ENCODE results near the gene TNFRSF18. TPM values are rescaled to one million over a fixed set of nuclear protein-coding genes. Genes with fewer than 3 reads are reported as not detected.
"Not testable (repeated sequence)": the region's sequence is repeated elsewhere in the genome, so short reads cannot be mapped to it uniquely, and the experiment has no call there.

TNFRSF18 gene
- total RNA-seq, 1 donor: 4.3 TPM

DNA sequence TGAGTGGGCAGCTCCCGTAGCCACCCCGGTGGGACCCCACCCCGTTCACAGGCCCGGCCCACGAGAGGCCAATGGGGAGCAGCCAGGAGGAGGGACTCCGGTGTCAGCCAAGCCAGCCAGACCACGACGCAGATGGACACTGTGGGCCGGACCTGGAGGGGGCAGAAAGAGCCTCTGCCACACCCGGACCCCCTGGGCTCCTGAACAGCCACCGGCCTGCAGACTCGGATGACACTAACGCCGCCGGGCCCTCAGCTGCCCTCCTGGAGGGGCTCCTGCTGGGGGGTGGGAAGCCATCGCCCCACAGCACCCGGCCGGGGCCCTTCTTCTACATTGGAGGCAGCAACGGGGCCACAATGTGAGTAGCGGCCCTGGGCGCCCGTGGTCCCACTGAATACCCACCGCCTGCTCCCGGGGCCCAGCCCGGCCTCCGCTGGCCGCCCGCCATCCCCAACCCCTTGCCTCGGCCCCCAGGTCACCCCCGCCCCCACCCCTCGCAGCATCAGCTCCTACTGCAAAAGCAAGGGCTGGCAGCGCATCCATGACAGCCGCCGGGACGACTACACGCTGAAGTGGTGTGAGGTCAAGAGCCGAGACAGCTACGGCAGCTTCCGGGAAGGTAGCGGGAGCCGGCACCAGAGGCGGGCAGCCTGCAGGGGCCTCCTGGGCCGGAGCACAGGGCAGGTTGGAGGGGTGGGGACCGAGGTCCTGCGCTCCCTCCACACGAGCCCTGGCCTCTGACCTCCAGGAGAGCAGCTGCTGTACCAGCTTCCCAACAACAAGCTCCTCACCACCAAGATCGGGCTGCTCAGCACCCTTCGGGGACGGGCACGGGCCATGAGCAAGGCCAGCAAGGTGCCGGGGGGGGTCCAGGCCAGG lies 26.2 kb downstream of the TNFRSF18 start:
- no peak for DNase-seq (ENCODE audit: low read depth in 2 of 3, low spot score in 2 of 3)

DNA sequence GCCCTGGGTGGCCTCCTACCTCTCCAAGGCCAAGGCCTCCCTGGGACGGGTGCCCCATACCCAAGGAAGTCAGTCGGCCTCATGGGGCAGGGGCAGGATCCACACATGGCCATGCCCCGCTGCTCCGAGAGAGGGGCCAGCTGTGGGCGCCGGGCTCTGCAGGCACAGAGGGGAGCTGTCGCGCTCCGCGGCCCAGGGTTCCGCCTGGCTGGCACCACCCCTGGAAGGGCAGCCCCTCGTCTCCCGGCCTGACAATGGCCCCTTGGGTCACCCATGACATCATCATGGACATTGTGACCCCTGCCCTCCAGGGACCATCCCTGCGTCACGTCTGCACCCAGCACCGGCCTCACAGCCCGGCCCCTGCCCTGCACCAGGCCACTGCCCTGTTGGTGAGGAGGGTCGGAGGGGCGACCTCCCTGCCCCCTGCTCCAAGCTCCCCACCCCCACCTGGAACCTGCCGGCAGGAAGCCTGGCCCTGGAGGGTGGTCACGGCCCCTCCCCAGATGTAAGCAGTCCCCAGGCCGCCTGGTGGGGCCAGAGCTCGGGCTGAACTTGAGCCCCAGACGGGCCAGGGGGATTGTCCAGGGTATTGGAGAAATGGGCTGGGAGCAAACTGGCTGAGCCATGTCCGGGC lies 26.9 kb downstream of the TNFRSF18 start:
- DNase-seq (ENCODE audit: low read depth in 2 of 3, low spot score in 2 of 3): no peak

DNA sequence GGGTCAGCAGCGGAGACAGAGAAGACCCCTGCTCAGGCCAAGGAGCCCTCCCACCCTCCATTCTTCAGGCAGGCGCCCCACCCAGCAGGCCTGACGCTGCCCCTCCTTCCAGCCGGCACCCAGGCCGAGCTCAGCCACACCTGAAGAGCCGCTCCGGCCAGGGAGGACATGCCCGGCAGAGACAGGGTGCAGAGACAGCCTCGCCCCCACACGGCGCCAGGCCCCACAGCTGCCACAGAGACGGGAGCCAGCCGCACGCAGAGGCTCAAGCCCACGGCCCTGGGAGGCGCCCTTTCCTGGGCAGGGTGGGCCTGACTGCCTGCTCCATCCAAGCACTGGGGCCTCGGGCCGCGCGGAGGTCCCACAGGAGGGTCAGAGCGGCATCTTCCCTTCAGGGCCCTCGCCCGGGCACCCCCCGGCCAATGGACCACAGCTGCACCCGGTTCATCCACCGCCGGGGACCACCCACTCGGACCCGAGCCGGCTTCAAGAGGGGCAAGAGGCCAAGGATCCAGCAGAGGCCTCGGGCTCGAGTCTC lies 27.5 kb downstream of the TNFRSF18 start:
- DNase-seq (ENCODE audit: low read depth in 2 of 3, low spot score in 2 of 3): no peak

DNA sequence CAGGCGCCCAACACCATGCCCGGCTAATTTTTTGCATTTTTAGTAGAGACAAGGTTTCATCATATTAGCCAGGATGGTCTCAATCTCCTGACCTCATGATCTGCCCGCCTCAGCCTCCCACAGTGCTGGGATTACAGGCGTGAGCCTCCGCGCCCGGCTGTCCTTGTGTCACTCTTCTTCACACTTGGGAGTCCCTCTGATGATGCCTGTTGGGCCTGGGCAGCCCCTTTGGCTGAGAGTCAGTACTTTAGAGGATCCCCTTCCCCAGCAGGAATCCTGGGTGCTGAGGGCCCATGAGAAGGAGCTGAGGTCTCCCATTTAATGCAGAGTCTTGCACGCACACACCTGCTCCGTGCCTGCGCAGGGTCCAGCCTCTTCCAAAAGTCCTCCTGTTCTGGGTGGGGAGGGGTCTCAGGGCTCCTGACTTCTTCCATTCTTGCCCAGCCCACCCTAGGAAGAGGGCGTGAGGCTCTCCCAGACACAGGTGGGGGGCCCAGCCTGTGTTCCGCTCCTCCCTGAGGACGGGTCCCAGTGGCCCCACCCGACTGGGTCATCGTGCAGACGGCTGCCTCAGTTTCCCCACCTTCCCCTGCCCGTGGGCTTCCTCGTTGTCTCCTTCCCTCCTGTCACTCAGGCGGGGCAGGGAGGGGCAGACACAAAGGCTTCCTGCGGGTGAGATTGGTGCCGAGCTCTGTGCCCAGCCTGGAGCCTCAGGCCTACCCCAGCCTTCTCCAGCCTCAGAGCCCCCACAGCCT lies 28.8 kb downstream of the TNFRSF18 start:
- no peak for DNase-seq (ENCODE audit: low read depth in 2 of 3, low spot score in 2 of 3)

DNA sequence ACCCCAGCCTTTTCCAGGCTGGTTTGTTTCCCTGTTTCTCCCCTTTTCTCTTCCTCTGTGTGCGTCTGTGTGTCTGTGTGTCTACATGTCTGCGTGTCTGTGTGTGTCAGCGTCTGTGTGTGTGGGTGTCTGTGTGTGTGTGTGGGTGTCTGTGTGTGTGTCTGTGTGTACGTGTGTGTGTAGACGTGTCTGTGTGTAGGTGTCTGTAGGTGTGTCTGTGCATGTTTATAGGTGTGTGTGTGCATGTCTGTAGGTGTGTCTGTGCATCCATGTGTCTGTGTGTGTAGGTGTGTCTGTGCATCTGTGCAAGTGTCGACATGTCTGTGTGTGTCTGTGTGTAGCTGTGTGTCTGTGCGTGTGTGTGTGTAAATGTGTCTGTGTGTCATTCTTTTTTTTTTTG lies 29.5 kb downstream of the TNFRSF18 start:
- DNase-seq (ENCODE audit: low read depth in 2 of 3, low spot score in 2 of 3): no peak

DNA sequence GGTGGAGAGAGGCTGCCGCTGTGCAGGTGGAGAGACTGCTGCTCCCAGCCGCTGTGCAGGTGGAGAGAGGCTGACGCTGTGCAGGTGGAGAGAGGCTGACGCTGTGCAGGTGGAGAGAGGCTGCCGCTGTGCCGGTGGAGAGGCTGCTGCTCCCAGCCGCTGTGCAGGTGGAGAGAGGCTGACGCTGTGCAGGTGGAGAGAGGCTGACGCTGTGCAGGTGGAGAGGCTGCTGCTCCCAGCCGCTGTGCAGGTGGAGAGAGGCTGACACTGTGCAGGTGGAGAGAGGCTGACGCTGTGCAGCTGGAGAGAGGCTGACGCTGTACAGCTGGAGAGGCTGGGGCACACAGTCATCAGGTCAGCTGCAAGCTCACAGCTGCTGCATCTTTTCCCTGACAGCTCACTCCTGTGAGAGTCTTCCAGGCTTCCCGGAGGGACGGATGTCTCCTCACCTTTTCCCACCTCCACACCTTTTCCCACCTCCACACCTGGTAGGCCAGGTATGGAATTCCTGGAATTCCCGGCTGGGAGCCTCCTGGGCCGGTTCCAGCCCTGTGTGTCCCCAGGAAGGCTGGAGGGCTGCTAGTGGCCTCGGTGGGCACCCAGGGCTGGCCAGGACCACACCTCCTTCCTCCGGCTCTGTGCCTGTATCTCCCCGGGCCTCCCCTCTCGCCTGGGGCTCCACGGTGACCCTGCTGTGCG lies 30.2 kb downstream of the TNFRSF18 start:
- DNase-seq (ENCODE audit: low read depth in 2 of 3, low spot score in 2 of 3): not testable (repeated sequence)

DNA sequence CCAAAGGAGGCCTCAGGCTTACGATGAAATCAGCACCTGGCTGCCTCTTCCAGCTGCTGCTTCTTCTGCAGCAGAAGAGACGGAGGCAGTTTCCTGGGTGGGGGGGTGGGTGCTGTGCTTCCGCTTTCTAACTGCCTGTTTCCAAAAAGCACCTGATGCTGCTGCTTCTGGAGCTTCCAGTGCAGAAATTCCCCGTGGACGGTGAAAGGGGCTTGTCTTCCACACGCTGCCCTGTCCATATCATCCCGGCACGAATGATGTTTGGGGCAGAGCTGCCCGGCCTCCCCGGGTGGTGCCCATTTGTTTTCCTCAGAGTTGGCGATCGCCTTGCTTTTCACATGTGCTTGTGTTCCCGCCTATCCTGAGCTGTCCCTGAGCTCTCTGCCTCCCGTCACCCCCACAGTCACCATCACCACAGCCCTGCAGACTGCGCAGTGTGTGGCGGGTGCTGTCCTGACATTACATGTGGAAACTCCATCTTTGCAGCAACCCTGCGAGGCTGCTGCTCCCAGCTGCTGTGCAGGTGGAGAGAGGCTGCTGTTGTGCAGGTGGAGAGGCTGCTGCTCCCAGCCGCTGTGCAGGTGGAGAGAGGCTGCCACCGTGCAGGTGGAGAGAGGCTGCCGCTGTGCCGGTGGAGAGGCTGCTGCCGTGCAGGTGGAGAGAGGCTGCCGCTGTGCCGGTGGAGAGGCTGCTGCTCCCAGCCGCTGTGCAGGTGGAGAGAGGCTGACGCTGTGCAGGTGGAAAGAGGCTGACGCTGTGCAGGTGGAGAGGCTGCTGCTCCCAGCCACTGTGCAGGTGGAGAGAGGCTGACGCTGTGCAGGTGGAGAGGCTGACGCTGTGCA lies 30.9 kb downstream of the TNFRSF18 start:
- no peak for DNase-seq (ENCODE audit: low read depth in 2 of 3, low spot score in 2 of 3)

DNA sequence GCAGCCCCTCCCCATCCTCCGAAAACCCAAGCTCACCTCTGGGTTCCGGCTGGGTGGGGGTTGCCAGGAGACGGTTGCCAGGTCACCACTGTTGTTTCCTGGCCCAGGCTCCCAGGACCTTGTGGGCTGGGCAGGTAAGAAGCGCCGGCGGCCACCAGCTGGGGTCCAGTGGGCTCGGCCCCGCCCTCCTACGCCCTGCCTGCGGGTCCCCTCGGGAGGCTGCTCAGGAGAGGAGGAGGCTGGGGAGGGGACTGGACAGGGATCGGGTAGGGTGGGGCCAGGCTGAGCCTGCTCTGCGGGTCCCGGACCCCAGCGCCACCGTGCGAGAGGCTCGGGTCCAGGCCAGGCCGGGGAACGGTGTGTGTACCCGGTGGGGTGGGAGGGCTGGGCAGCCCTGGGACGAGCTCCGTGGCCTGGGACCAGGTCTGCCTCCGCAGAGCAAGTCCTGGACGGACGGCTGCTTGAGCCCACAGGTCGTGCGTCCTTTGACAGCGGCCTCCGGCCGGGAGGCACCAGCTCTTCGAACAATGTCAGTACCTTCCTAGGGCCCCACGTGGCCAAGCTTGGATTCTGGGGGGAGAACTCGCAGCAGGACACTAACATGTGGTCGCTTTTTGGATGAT lies 32.5 kb downstream of the TNFRSF18 start, which contains the start of gene TTLL10:
TTLL10 (plus strand) TSS at position 88 of the 623 bp plus-strand sequence. CDS start 5,336 bp downstream, outside the sequence.
- DNase-seq (ENCODE audit: low read depth in 2 of 3, low spot score in 2 of 3): peak; percentile 40 to 70 (median 65)

DNA sequence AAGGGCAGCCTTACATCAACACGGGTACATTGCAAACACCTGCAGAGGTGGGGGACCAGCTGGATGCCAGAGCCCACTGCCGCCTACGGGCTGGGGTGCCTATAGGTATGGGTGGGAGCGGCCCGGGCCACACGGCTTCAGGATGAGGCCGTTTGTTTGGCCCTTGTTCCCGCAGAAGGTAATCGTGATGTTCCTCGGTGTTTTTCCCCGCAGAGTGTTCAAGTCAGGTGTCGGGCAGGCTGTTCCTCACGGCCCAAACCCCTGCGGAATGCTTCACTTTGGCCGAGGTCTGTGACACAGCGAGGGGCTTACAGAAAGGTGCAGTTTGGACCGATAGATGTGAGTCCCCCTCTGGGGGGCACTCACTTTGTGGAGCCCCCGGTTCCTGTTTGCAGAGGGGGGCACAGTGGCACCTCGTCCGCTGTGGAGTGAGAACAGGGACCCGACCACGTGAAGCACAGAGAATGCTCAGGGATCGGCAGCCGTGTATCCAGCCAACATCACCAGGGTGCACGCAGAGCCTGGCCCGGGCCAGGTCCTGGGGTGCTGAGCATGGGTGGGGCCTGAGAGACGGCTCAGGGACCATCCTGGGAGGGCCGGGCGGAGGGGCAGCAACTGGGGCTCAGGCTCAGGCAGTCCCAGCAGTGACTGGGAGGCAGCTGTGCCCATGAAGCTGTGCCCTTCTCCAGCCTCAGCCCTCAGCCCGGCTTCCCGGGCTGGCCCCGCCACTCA lies 33.2 kb downstream of the TNFRSF18 start:
- no peak for DNase-seq (ENCODE audit: low read depth in 2 of 3, low spot score in 2 of 3)

DNA sequence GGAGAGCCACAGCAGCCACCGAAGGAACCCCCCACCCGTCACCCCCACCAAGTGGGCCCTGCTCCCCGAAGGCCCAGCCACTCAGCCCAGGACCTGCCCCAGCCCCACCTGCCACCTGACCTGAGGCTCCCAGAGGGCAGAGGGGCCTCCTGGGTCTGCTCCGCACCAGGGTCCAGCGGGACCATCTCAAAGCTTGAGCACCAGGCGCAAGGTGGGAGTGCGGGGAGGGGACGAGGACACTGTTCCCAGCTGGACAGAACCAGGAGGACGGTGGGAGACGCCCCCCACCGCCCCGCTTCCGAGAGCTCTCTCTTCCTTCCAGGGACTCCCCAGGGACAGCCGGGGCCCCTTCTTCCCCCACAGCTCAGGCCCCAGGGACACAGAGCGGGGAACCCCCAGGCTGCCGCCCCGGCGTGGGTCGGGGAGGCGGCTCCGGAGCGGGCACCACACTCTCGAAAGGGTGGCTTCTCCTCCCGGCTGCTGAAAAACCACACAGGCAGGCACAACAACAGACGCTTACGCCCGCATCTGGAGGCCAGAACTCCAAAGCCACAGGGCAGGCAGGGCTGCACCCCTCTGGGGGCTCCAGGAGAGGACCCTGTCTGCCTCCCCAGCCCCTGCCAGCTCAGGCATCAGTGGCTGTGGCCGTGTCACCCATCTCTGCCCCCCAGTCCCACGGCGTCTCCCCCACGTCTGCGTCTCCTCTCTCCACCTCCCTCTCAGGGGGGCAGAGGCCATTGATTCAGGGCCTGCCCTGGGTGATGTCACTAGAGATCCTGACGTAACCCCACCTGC lies 34.6 kb downstream of the TNFRSF18 start:
- DNase-seq (ENCODE audit: low read depth in 2 of 3, low spot score in 2 of 3): no peak

DNA sequence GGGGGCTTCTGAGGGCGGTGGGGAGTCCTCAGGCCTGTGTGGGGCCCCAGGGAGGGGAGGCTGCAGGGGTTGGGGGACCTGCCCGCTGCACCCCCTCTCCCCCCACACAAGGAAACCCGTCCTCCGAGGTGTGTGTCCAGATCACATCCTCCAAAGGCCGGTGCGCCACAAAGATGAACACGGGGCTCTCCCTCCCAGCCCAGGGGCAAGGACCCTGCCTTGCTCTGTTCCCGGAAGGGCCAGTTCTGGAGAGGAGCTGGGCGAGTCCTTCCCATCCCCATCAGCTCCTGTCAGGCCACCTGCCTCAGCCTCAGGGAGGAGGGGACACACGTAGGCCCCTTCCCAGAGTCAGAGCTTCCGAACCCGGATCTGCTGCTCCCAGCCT lies 35.2 kb downstream of the TNFRSF18 start:
- DNase-seq (ENCODE audit: low read depth in 2 of 3, low spot score in 2 of 3): no peak

DNA sequence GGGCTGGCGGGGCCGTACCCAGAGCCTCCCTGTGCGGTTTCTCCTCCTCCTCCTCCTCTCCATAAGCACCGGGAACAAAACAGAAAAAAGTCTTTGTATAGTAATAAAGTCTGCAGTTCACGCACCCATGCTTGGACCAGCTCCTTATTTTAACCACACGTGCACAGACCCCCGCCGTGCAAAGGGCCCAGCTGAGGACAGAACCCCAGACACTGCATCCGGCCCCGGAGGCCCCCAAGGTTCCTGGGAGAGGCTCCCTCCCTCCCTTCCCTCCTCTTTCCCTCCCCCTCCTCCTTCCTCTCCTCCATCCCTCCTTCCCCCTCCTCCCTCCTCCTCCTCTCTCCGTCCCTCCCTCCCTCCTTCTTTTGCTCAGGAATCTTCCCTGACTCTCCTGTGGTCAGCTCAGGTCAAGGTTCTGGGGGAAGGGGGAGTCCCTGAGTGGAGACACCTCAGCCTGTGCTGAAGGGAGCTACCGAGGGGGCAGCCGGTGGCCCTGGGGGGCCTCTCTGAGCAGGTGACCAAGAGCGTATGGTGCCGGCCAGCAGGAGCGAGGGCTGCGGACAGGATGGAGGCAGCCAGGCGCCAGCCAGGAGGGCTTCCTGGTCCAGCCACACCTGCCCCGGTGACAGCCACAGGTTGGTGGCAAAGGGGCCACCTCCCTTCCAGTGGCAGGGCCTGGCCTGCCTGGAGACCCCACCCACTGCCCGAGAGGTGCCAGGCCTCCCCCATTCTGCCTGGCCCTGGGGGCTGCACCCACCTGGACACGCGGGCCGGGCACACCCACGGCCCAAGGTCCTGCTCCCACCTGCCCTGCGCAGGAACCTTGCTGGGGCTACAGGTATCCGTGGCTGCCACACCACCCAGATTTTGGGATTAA lies 35.9 kb downstream of the TNFRSF18 start:
- no peak for DNase-seq (ENCODE audit: low read depth in 2 of 3, low spot score in 2 of 3)

DNA sequence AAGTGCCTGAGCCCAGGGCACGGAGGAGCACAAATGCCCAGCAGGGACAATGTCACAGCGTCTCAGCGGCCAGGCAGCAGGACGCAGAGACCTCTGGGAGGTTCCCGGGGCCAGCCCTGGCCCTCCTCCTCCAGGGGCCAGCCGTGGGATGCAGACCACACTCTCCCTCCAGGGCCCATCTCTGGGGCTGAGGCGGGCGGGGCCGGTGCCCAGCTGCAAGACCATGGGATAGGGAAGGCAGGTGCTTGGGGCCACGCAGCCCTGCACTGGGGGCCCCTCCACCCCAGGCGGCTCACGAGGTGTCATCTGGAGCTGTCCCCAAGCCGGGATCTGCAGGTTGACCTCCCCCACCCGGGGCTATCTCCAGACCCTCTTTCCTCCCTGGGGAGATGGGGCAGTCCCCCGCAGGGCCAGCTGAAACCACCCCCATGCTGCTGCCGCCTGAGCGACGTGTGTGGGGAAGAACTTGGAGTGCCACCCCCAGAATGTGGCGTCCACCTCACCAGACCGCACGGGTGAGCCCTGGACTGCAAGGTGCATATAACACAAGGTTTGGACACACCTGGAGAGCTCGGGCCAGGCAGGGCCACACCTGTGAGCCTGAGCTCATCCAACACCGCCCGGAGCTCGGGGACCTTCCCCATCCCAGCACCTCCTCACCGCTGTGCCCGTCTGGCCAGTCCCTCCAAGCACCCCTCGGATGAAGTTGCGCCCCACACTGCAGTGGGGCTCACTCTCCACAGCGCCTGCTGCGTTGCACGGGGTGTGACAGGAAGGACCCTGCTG lies 36.8 kb downstream of the TNFRSF18 start:
- no peak for DNase-seq (ENCODE audit: low read depth in 2 of 3, low spot score in 2 of 3)

DNA sequence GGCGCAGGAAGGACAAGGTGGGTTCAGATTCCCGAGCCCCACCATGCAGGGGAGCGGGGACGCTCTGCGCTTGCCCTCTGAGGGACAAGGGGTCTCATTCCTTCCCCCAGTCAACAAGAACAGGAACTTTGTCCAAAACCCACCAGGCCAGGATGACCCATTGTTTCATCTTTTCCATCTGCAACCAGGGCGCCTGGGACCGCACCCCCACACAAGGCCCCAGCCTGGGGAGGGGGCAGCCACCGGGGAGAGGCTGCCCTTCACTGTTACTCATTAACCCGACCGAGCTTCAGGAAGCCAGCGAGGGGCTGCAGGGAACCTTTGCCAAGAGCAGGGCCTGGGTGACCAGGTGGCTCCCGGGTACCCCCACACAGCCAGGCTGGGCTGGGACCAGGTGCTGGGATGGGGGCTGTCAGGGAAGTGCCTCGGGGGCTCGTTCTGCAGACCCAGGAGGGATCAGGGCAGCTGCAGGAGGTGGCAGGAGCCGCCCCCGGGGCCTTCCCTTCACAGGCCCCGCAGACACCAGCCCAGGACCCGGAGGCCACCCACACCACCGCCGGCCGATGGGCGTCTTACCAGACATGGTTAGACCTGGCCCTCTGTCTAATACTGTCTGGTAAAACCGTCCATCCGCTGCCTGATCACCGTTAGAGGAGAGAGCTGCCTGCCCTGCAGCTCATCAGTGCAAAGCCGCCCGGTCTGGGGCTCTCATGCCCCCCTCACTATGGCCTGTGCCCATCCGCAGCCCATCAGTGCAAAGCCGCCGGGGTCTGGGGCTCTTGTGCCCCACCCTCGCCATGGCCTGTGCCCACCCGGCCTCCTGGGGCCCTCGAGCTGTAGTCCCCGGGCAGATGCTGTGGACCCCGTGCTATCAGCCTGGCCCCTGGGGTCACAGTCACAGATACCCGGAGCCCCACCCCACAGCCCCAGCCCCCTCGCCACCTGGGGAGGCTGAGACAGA lies 37.7 kb downstream of the TNFRSF18 start:
- no peak for DNase-seq (ENCODE audit: low read depth in 2 of 3, low spot score in 2 of 3)

Measured in hematopoietic multipotent progenitor cell (in vitro differentiated cells).